Testis (tissue), 3 donors: Measurements from ENCODE around the gene SSBP1. TPM values are rescaled to one million over a fixed set of nuclear protein-coding genes. Genes with fewer than 3 reads are reported as not detected.

ENCODE experiments used
- DNase-seq: peaks from one replicate; pipeline ENCODE4 v3.0.0-alpha.2; 2019
- H3K27ac ChIP-seq, 2 donors: fragments of 200-600 bp; sonication (generic); one replicate each; pipeline ENCODE4 v1.5.1; 2019
- H3K27me3 ChIP-seq: fragments of 200-600 bp; sonication (generic); one replicate; pipeline ENCODE4 v1.5.1; 2019
- H3K36me3 ChIP-seq: fragments of 200-600 bp; sonication (generic); one replicate; pipeline ENCODE4 v1.5.1; 2017; ENCODE audit warnings: low read depth; ENCODE audit errors: missing control alignments
- H3K4me1 ChIP-seq: fragments of 200-600 bp; sonication (generic); one replicate; pipeline ENCODE4 v1.5.1; 2019
- H3K4me3 ChIP-seq, 2 donors: fragments of 200-600 bp; sonication (generic); one replicate each; pipeline ENCODE4 v1.5.1; 2017 to 2019
- H3K9me3 ChIP-seq: fragments of 200-600 bp; sonication (generic); one replicate; pipeline ENCODE4 v1.5.1; 2017
- POLR2A ChIP-seq: fragments of 450-650 bp; IDR thresholded peaks from one replicate; pipeline ENCODE4 v1.6.1; 2017; ENCODE audit warnings: antibody characterized with exemption, mild to moderate bottlenecking, moderate library complexity
- WGBS, 2 donors: methylation state at CpG; one replicate each; pipeline ENCODE4 v1.1.5; 2018; 5-methylcytosine and 5-hydroxymethylcytosine counted together
- intact Hi-C: fragments of 100-400 bp; cut with DNase I; formaldehyde crosslinking; loops from one replicate; pipeline ENCODE4 v1.15.1; 2023; ENCODE audit warnings: low total_unique reads
- polyA plus RNA-seq: library from polyadenylated mRNA; stranded (reverse); fragments of 350-450 nt; fragmentation: Illumina TruSeq; extraction: RNeasy Lipid Tissue Mini Kit (QIAGEN cat#74804); gene quantifications from one replicate; pipeline ENCODE4 v1.2.3, GENCODE V29; 2014; ENCODE audit warnings: low read depth, low replicate concordance; ENCODE audit not compliant: insufficient read depth
- small RNA-seq, 2 donors: library from RNA; depleted of rRNA; stranded (forward); fragments of <200 nt; gene quantifications; one replicate each; pipeline ENCODE3, GENCODE V24; 2016
- total RNA-seq, 2 donors: library from RNA; depleted of rRNA; stranded (reverse); fragments of >200 nt; gene quantifications; one replicate each; pipeline ENCODE4 v1.2.3, GENCODE V29; 2016
- TF ChIP-seq, protein P1 (sequence below), 3 experiments: fragments of 450-650 bp in 2 of 3; fragments of 200-600 bp in 1 of 3; sonication (generic) in 1 of 3; IDR thresholded peaks; one replicate each; pipeline ENCODE4 v1.5.1; 2016 to 2019; ENCODE audit warnings: antibody characterized with exemption in 3 of 3, mild to moderate bottlenecking in 2 of 3, moderate library complexity in 1 of 3

SSBP1 gene
- total and polyA plus RNA-seq, 3 donors from 2014 or later = 131 to 204 (median 148) TPM

GRCh38 chr7:141788296-141788695 is 50.1 kb downstream of the SSBP1 start:
- intact Hi-C loops = no loop called here
- H3K4me3 ChIP-seq = no peak overlapping the region
- no peaks in the 10 kb centered on the region for H3K36me3 ChIP-seq
- no peaks in the 10 kb centered on the region for H3K27me3 ChIP-seq
- no peaks in the 10 kb centered on the region for H3K4me1 ChIP-seq
- DNase-seq = no peak
- 86 to 95% methylated on average over 2 of the region's 2 CpGs for WGBS, 2 donors
- H3K27ac ChIP-seq = no peak overlapping the region
- no peak for TF ChIP-seq POLR2A
- TF ChIP-seq, protein P1, sequence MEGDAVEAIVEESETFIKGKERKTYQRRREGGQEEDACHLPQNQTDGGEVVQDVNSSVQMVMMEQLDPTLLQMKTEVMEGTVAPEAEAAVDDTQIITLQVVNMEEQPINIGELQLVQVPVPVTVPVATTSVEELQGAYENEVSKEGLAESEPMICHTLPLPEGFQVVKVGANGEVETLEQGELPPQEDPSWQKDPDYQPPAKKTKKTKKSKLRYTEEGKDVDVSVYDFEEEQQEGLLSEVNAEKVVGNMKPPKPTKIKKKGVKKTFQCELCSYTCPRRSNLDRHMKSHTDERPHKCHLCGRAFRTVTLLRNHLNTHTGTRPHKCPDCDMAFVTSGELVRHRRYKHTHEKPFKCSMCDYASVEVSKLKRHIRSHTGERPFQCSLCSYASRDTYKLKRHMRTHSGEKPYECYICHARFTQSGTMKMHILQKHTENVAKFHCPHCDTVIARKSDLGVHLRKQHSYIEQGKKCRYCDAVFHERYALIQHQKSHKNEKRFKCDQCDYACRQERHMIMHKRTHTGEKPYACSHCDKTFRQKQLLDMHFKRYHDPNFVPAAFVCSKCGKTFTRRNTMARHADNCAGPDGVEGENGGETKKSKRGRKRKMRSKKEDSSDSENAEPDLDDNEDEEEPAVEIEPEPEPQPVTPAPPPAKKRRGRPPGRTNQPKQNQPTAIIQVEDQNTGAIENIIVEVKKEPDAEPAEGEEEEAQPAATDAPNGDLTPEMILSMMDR (IDR thresholded peaks at IDR 0.05) = no peak
- no peaks in the 10 kb centered on the region for H3K9me3 ChIP-seq

DNA sequence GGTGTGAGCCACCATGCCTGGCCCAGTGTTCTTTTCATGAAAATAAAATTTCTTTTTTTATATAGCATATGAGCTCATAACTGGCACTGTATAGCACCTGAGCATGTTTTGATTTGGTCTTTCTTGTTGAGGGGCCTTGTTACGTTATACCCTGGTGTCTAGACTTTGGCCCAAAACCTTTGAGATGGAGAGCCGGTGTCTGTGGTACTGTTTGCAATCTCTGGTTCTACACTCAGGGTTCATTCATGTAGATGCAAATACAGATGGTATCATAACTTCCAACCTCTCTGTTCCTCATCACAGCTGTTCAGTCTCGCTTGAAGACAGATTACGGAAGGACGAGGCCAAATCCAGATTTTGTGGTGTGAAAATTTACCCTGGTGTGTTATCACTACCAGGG is 51.8 kb downstream of the SSBP1 start, which contains the start of gene TAS2R5:
TSS of gene TAS2R5 (plus strand) at position 301 of the 400 bp plus-strand sequence. CDS start 145 bp downstream, outside the sequence.
- Histone ChIP-seq H3K4me1 (no peaks in the 10 kb centered on the region), H3K36me3 (no peaks in the 10 kb centered on the region), H3K4me3 (no peak within 1 kb of the TSS), H3K9me3 (no peaks in the 10 kb centered on the region), H3K27ac (no peak within 1 kb of the TSS), H3K27me3 (no peaks in the 10 kb centered on the region)
- TF ChIP-seq POLR2A = no peak
- TF ChIP-seq, protein P1 (IDR thresholded peaks at IDR 0.05) = no peak
- intact Hi-C loops = no loop called here
- DNase-seq = no peak
- 82 to 84% methylated on average over 5 of the region's 5 CpGs for WGBS, 2 donors

GRCh38 chr7:141792526-141792925 is 54.4 kb downstream of the SSBP1 start:
- no peak for DNase-seq
- H3K36me3 ChIP-seq = no peaks in the 10 kb centered on the region

More at GRCh38 chr7:141792526-141792925, 54.4 kb downstream of the SSBP1 start:
- H3K27me3 ChIP-seq = no peaks in the 10 kb centered on the region
- intact Hi-C loops = no loop called here
- H3K27ac ChIP-seq = no peak overlapping the region
- WGBS, 2 donors = 73 to 84% methylated on average over 2 of the region's 2 CpGs
- H3K4me3 ChIP-seq = no peak overlapping the region
- no peaks in the 10 kb centered on the region for H3K4me1 ChIP-seq
- TF ChIP-seq, protein P1 (IDR thresholded peaks at IDR 0.05) = no peak
- no peak for TF ChIP-seq POLR2A
- no peaks in the 10 kb centered on the region for H3K9me3 ChIP-seq

Small RNA genes lying within 50 kb of the gene (small RNA-seq; reads per million reads assigned to genes)
- 0 reads per million in 2 donors for gene RNU1-82P

Other genes with a start within 250 kb of the SSBP1 start
- 10 to 100 TPM; 25.1 to 32.4 TPM for gene AGK, start 186.9 kb upstream of the SSBP1 start, total RNA-seq
- gene AGK, start 186.9 kb upstream of the SSBP1 start, polyA plus RNA-seq = 14.9 TPM
- gene DENND11, start 36.2 kb upstream of the SSBP1 start, total RNA-seq = 1 to 10 TPM; 6.7 to 6.8 TPM
- gene DENND11, start 36.2 kb upstream of the SSBP1 start, polyA plus RNA-seq = 3.8 TPM
- gene WEE2, start 30.0 kb upstream of the SSBP1 start, total RNA-seq = 1 to 10 TPM in 1 of 2 donors, not detected in 1; 1.4 TPM
- 0.20 TPM for gene WEE2, start 30.0 kb upstream of the SSBP1 start, polyA plus RNA-seq
- gene TAS2R3, start 25.7 kb downstream of the SSBP1 start, total RNA-seq = 10 to 100 TPM; 10.4 to 12.3 TPM
- 0.40 TPM for gene TAS2R3, start 25.7 kb downstream of the SSBP1 start, polyA plus RNA-seq
- 1 to 10 TPM; 6.8 to 8.2 TPM for gene TAS2R4, start 38.3 kb downstream of the SSBP1 start, total RNA-seq
- gene TAS2R4, start 38.3 kb downstream of the SSBP1 start, polyA plus RNA-seq = 0.71 TPM
- gene TAS2R5, start 51.9 kb downstream of the SSBP1 start, total RNA-seq = 10 to 100 TPM; 13.3 to 13.4 TPM
- gene TAS2R5, start 51.9 kb downstream of the SSBP1 start, polyA plus RNA-seq = 1.6 TPM
- 10 to 100 TPM; 17.1 to 38.6 TPM for gene PRSS37, start 103.1 kb downstream of the SSBP1 start, total RNA-seq
- gene PRSS37, start 103.1 kb downstream of the SSBP1 start, polyA plus RNA-seq = 54.7 TPM
- gene OR9A4, start 178.0 kb downstream of the SSBP1 start, total RNA-seq = under 1 TPM in 1 of 2 donors, not detected in 1; 0.25 TPM
- not detected for gene OR9A4, start 178.0 kb downstream of the SSBP1 start, polyA plus RNA-seq
- gene CLEC5A, start 208.6 kb downstream of the SSBP1 start, total RNA-seq = under 1 TPM; 0.31 to 0.74 TPM
- 0.70 TPM for gene CLEC5A, start 208.6 kb downstream of the SSBP1 start, polyA plus RNA-seq
- gene TAS2R38, start 235.4 kb downstream of the SSBP1 start, total RNA-seq = not detected
- gene TAS2R38, start 235.4 kb downstream of the SSBP1 start, polyA plus RNA-seq = not detected